Head of caudate nucleus (tissue), 42 donors: ENCODE data around the gene PLA2G4A.
"Not testable (repeated sequence)": the region's sequence is repeated elsewhere in the genome, so short reads cannot be mapped to it uniquely, and the experiment has no call there.

Source experiments
- DNase-seq, 42 donors: peaks; one replicate each; pipeline versions ENCODE4 v3.0.0 to v3.0.0-alpha.2; 2020 to 2021; ENCODE audit warnings: mixed read lengths in 7 of 42
- intact Hi-C: fragments of 100-400 bp; cut with DNase I; formaldehyde crosslinking; loops from one replicate; pipeline ENCODE4 v1.15.0; 2022

The PLA2G4A gene

GRCh38 chr1:186900539-186901237 lies 71.9 kb downstream of the PLA2G4A start:
- intact Hi-C loops, result no loop called here

GRCh38 chr1:186901631-186902030 lies 72.9 kb downstream of the PLA2G4A start:
- DNase-seq, result no peak
- intact Hi-C loops, result no loop called here

More at GRCh38 chr1:186900539-186901237, 71.9 kb downstream of the PLA2G4A start:
- DNase-seq, result no peak

DNA sequence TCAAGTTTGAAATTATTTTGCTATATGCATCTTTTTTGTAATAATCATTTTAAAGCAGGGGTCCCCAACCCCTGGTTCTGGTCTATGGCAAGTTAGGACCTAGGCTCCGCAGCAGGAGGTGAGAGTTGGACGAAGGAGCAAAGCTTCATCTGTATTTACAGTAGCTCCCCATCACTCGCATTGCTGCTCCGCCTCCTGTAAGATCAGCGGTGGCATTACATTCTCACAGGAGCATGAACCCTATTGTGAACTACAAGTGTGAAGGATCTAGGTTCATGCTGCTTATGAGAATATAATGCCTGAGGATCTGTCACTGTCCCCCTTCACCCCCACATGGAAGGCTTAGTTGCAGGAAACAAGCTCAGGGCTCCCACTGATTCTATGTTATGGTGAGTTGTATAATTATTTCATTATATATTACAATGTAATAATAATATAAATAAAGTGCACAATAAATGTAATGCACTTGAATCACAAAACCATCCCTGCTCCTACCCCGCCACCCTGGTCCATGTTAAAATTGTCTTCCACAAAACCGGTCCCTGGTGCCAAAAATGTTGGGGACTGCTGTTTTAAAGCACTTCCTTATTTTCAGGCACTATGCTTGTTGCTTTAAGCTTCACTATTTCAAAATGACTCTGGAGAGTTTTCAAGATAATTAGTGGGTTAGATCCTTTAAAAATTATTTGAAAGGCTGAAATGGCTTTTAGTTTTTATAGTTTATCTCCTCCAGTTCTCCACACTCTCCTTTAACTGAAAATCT lies 74.8 kb downstream of the PLA2G4A start:
- no peak for DNase-seq
- intact Hi-C loops, result no loop called here

DNA sequence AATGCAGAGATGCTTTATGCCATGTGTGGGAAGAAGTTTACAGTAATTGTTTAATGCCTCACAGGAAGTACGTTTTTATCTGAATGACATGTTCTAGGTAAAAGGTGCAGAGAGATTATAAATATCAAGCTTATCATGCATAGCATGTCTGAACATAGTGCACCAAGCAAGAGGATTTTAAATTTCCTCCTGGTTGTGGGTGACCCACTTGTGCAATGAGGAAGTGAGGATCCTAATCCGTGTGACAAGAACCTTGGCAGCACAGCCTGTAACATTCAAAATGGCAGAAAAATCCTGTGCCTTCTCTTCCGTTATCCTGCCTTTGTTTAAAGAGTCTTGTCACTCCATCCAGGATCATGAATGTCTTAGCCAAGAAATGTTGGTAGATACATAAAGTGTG lies 75.6 kb downstream of the PLA2G4A start:
- intact Hi-C loops, result no loop called here
- no peak for DNase-seq

DNA sequence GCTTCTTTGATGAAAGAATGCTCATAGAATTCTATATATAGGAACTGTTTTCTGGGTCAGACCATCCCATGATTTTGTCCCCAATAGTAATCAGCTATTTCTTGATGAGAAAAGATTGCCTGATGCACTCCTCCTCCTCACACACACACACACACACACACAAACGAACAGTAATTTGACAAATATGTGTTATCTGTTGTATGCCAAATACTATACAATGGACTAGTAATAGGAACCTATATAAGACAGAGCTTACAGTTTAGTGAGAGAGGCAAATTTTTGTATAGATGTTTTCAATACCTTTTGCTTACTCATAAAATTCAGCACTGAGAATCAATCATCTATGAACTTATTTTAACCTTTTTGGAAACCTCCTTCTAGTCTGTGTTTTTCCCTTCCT lies 76.8 kb downstream of the PLA2G4A start:
- no peak for DNase-seq
- intact Hi-C loops, result no loop called here

DNA sequence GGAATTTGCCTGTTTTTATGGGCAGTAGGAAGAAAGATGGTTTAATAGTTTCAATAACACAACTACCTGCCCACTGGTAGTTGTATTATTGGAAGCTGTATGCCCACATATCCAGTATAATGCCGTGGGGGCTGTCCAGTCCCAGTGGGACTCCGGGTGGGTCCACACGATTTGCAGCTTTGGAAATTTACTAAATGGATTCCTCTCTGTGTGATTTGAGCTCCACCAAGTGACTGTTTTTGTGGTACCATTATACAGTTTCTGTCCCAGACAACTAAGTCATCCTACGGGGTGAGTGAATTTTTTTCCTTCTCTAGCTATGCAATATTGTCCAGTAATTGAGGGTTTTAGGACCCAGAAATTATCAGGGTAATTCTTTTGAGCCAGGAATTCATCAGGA lies 86.8 kb downstream of the PLA2G4A start:
- intact Hi-C loops, result no loop called here
- DNase-seq, result no peak

DNA sequence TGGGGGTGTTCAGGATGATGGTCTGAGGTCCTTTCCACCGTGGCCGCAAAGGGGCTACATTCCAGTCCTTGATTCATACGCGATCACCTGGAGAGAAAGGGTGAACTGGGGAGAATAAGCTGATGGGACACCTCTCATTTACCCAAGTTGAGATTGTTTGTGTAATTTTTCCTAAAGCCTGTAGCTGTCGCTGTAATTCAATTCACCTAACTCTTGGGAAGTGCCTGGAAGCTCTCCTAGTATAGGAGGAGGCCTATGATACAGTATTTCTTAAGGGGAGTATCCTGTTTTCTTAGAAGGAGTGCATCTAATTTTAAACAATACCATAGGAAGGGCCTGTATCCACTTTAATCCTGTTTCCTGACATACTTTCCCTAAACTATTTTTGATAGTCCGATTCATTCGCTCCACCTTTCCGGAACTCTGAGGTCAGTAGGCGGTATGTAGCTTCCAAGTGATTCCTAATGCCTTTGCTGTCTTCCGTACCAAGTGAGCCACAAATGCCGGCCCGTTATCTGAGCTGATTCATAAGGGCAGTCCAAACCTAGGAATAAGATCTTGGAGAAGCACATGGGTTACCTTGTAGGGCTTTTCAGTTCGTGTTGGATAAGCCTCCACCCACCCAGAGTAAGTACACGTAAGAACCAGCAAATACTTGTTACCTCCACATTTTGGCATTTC lies 88.5 kb downstream of the PLA2G4A start:
- intact Hi-C loops, DNase-seq: not testable (repeated sequence)

- DNase-seq, intact Hi-C loops: not testable (repeated sequence)
These were observed 92.6 kb downstream of the PLA2G4A start for GRCh38 chr1:186921386-186921785.

- DNase-seq, intact Hi-C loops: not testable (repeated sequence)
These were observed 94.1 kb downstream of the PLA2G4A start for GRCh38 chr1:186922814-186923213.

- intact Hi-C loops, result no loop called here
- DNase-seq, result no peak
These were observed 94.7 kb downstream of the PLA2G4A start for GRCh38 chr1:186923486-186923885.

DNA sequence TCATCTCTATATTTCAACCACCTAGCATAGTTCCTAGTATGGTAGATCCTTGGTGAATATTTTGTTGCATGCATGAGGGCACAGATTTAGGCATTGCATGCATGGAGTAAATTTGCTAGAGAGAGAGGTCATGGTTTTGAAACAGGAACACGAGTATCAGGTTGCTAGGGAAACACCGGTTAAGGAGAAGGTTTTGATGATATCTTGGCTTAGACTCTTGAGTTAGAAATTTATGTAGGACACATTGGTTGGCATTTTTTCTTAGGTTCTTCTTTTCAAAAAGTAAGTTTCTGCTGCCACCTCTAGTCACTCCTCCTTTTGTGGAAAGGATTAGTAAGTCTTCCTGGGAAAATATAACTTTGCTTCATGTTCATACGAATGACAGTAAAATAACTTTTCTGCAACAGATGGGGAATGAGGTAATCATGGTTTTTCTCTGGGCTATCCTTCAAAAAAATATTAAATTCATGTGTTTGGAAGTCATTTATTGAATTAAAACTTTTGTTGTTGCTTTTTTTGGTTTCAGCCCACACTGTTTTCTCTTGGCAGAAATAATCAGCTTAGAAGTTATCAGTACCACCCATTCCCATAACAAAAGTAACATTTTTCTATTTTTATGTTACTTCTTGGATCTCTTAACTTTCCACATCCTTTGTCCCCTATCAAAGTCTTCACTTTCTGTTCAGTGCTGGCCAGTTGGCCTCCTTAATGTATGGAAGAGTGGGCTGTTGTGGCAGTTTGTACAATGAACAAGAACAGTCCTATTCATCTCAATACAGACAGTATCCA lies 97.3 kb downstream of the PLA2G4A start:
- DNase-seq, result no peak
- intact Hi-C loops, result no loop called here

- intact Hi-C loops, result no loop called here
- DNase-seq, result no peak
These were observed 99.1 kb downstream of the PLA2G4A start for GRCh38 chr1:186927884-186928283.

DNA sequence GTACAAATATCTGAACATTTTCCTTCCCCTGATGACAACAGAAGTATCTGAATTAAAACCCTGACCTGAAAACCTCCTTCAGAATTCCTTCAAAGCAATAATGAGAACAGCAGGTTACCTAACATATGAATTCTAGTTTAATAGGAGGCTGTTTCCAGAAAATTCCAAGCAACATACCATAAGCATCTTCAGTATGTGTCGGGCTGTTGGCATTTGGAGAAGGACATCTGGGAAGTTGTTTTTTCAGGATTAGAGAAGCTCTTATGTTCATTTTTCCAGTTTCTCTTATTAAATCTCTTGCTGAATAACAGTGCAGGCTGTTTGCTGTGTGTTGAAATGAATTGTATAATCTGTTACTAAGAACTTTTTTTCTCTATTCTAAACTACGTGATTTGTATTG lies 101.5 kb downstream of the PLA2G4A start:
- intact Hi-C loops, result no loop called here
- no peak for DNase-seq

GRCh38 chr1:186937016-186937670 lies 108.4 kb downstream of the PLA2G4A start:
- no peak for DNase-seq
- intact Hi-C loops, result no loop called here

- intact Hi-C loops, result no loop called here
- DNase-seq, result no peak
These were observed 115.3 kb downstream of the PLA2G4A start for GRCh38 chr1:186943891-186944686.

- DNase-seq, result no peak
- intact Hi-C loops, result no loop called here
These were observed 116.4 kb downstream of the PLA2G4A start for GRCh38 chr1:186945146-186945545.

DNA sequence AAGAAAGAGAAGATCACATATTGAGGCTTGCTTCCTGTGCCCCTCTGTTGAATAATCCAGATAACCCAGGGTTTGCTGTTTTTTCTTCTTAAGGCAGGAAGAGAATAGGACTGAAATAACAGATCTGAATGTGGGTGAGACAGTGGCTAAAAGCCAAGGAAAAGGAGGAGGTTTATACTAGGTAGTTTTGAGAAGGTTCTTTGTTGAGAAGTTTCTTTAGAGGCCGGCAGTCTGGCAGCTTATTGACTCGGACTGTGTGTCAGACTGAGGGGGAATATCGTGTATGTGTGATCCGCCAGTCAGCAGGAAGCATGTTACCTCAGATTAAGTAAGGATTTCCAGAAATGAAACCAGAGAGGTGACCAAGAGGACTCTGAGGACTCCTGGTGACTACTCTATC lies 119.8 kb downstream of the PLA2G4A start:
- intact Hi-C loops, result no loop called here
- no peak for DNase-seq

DNA sequence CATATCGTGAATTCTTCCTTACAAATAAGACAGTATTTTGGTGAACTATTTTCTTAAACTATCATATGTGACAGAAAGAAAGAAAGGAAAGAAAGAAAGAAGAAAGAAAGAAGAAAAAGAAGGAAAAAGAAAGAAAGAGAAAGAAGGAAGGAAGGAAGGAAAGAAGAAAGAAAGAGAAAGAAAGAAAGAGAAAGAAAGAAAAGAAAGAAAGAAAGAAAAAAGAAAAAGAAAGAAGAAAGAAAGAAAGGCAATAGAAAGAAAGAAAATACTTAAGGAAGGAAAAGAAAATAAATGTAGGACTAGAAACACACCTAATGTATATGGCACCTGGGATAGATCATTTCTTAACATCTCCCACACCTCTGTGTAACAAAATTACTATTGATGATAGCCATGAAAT lies 120.4 kb downstream of the PLA2G4A start:
- DNase-seq, result no peak
- intact Hi-C loops, result no loop called here
